Left ventricle myocardium superior (tissue), 1 donor: ENCODE data around the gene HLX. TPM values are rescaled to one million over a fixed set of nuclear protein-coding genes. Genes with fewer than 3 reads are reported as not detected.

Experiments
- ATAC-seq: fragments of 200-7000 bp; cut with Tn5 transposase; one replicate; pipeline ENCODE4 v1.9.1; 2020; ENCODE audit warnings: mild to moderate bottlenecking, moderate library complexity
- DNase-seq: peaks from one replicate; pipeline ENCODE4 v3.0.0-alpha.2; 2020
- intact Hi-C: fragments of 100-400 bp; cut with micrococcal nuclease; formaldehyde crosslinking; loops from one replicate; pipeline ENCODE4 v1.11.0; 2022
- total RNA-seq: library from RNA; stranded (reverse); fragmentation: NEBNext Ultra II Directional; extraction: Animal tissue kit (Norgen Biotek cat#: 25700); gene quantifications from one replicate; pipeline ENCODE4 v1.2.1, GENCODE V29; 2021
- donor health status: DM: no; HTN: yes; CAD: no; lungs with severe emphysema.

HLX gene
- total RNA-seq, 1 donor from 2014 or later = 4.0 TPM

DNA sequence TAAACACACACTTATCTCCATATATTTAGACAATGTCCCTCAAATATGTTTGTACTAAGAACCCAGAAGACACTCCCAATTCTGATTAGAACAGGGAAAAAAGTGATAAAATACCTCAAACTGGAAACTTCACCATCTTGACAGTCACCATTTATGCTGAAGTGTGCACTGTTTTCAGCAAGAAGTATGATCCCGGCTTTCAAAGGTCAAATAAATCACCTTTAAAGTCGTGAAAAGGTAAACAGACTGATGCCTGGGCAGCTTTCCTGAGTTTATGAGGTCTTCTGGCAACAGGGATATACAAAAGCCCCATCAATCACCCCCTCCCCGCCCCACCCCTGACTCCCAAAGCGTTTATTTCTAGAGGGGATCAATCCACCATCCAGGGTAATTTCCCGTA is 37.9 kb downstream of the HLX start:
- intact Hi-C loops = no loop called here
- ATAC-seq (no peak), DNase-seq (no peak)

DNA sequence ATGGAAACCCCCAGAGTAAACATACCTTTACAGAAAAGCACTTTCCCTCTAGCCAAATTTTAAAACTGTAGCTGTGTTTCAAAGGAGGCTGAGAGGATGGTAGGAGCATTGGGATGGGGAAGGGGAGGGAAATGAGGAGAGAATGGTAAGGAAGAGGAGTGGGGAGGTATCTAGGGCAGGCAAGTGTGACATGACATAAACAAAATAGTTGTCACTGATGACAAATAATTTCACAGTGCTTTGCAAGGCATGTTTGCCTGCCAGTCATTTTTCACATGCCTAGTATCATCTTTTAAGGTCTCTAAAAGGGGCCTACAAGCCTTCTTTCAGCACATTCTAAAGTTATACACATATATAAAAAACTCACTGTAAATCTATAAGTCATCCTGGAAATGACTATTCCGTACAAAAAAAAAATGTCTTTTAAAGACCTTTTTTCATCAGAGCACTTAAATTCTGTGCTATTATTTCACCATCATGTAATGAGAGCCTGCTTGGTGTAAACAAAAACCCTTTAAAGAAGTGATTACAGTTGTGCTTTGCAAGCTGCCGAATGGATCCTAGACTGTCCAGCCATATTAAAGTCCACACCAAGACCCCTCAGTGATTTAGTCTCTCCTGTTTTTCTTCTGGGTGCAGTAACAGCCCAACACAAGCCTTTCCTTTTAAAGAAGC is 38.4 kb downstream of the HLX start:
- no peak for DNase-seq
- ATAC-seq = no peak
- intact Hi-C loops = no loop called here

DNA sequence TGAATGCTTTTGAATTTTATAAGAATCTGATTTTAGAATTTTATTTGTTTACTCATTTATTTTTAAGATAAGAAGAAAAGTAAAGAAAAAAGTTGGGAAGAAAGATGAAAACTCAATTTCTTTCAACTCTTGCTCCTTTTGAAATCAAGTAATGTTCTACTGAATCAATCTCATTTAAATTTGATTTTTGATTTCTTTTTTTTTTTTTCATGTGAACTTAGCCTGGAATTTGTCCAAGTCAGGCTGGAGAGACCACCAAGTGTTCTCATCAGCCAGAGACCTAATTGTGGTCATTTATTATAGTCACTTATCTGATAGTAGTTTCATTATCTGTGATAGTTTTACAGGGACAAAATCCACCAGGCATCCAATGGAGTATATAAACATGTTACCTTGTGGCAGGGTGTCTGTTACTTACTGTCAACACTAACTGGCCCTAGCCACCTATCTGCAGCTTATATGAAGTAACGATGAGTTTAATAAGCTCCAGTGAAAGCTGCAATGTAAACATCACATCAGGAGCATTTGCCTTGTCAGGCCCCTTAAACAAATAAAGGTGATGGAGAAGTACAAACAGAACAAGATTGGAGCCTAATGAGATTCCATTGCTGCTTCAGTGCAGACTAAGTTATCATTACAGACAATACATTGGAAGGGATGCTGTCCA is 39.2 kb downstream of the HLX start:
- DNase-seq (no peak), ATAC-seq (no peak)
- intact Hi-C loops = no loop called here

DNA sequence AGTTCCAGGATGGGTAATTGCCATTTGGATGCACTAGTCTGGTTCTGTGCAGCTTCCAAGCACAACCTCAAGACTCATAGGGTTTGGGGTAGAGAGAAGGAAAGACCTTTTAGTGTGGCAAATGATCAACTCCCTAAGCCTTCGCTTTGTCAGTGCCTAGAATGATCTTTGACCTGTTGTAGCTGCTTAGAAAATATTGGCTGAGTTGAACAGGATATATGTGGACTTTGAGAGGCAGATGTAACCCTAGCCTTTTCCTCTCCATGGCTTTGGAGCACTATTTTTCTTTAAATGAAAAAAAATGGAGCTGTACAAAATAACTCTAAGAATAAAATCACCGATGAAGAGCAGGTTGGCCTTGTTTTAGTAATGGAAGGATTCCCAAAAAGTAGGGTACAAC is 41.7 kb downstream of the HLX start:
- intact Hi-C loops = no loop called here
- DNase-seq = no peak
- no peak for ATAC-seq

DNA sequence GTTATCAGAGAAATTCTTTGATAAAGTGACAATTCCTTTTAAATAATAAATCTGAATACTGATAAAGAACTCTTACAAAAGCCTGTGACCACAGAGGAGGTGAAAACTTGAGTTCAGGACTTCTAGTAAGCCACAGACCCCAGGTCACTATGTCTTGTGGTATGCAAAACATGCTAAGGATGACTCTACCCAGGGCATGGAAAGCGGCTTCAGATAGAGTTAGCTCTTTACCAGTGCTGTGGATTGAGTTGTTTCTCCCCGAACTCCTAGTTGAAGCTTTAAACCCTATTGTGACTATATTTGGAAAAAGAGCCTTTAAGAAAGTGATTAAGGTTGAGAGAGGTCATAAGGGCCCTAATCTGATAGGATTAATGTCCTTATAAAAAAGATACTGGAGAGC is 42.3 kb downstream of the HLX start:
- no peak for ATAC-seq
- intact Hi-C loops = no loop called here
- no peak for DNase-seq

GRCh38 chr1:220921971-220922635 is 42.9 kb downstream of the HLX start:
- DNase-seq (no peak), ATAC-seq (no peak)
- intact Hi-C loops = no loop called here

DNA sequence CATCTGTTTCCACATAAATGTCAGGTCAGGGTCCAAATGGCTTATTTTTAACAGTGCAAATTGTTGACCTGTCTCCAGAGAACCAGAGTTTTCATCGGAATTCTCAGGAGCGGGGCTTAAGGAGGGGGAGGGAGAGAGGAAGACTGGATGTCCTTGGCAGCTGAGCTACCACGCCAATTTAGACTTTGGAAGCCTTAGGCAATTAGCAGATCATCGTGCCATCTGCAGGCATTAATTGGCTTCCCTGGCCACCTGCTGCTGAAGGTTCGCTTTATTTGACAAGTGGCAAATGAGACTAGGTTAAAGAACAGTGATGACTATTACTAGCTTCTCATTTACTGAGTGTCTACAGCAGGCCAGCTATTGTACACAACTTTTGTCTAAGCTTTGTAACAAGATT is 43.7 kb downstream of the HLX start:
- intact Hi-C loops = no loop called here
- DNase-seq (no peak), ATAC-seq (no peak)

DNA sequence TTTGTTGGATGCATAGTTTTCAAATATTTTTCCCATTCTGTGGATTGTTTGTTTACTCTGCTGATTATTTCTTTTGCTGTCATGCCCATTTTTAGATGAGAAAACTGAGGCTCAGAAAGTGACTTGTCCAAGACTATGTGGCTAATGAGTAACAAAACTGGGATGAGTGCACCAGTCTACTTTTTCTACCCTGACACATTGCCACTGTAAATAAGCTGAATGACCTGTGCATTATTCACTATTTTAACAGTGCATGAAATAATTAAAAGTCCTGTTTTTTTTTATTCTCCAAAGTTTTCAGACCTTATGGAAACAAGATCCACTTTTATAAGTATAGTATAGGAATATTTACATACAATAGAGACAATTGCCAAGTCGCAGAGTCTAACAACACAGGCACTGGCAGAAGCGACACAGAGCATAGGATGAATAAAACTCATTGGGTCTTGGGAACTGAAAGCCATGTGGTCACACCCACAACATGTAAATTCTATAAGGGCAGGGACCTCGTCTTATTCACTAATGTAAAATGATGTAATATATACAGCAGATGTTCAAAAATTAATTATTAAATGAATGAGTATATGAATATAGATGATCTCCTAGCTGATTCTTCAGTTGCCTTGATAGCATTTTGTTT is 45.2 kb downstream of the HLX start:
- intact Hi-C loops = no loop called here
- DNase-seq = no peak
- ATAC-seq = no peak

- DNase-seq = no peak
- no peak for ATAC-seq
- intact Hi-C loops = no loop called here
Measured at GRCh38 chr1:220925707-220926106, 46.5 kb downstream of the HLX start.

DNA sequence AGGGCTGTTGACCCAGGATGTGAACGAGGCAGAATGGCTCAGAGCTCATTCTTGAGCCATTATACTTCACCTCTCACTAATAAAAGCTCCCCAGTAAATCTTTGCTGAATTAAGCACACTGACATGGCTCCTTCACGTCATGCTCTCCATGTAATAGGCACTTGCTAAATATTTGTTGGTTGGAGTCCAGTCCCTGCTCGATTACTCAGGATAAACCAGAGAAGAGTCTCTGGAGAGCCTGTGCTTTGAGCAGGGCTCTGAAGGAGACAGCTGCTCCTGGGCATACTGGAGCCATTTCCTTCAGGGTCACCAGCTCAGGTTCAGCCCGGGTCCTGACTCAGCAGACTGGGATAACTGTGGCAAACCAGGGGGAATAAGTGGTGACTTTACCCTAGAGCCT is 46.9 kb downstream of the HLX start:
- no peak for DNase-seq
- intact Hi-C loops = no loop called here
- ATAC-seq = no peak

GRCh38 chr1:220927442-220927841 is 48.2 kb downstream of the HLX start:
- DNase-seq (no peak), ATAC-seq (no peak)
- intact Hi-C loops = no loop called here

DNA sequence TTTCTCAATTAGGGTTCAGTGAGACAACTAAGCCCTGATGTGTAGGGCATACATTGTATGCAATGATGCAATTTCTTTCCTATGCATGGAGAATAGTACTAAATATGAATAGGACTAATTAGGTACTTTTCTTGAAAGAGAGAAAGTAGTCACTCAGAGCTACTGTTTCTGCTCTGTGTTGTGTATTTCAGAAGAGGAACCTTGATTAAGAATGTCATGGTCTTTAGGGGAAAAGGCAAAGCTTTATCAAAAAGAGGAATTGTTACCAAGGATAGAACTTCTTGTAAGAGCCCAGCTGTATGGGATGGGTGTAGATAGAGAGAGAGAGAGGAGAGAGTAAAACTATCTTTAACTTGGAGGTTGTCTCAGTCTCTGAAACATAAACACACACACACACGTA is 49.1 kb downstream of the HLX start:
- DNase-seq = no peak
- intact Hi-C loops = no loop called here
- no peak for ATAC-seq

- ATAC-seq = no peak
- no peak for DNase-seq
- intact Hi-C loops = no loop called here
Measured at GRCh38 chr1:220928725-220929300, 49.6 kb downstream of the HLX start.

- DNase-seq (no peak), ATAC-seq (no peak)
- intact Hi-C loops = no loop called here
Measured at GRCh38 chr1:220929304-220929703, 50.1 kb downstream of the HLX start.

Other genes starting within 250 kb of the HLX start
- gene C1orf115, start 189.1 kb upstream of the HLX start, total RNA-seq = 22.7 TPM
- gene MTARC2, start 131.1 kb upstream of the HLX start, total RNA-seq = 24.9 TPM
- gene MTARC1, start 92.5 kb upstream of the HLX start, total RNA-seq = 3.5 TPM